DMS153 treated with DMSO at 0.1 percent for 48 hours (cell line): ENCODE results near the gene SCUBE3.

Experiments used
- DNase-seq: peaks from one replicate; lab custom pipeline; 2025; ENCODE audit not compliant: unreplicated experiment; lab: John Stamatoyannopoulos, UW

SCUBE3 gene

GRCh38 chr6:35238843-35239289 is 25.1 kb downstream of the SCUBE3 start:
- no peak for DNase-seq

GRCh38 chr6:35239581-35239980 is 25.8 kb downstream of the SCUBE3 start:
- DNase-seq = no peak

- DNase-seq = peak; percentile 40
These were observed 27.4 kb downstream of the SCUBE3 start for GRCh38 chr6:35240838-35241801.

GRCh38 chr6:35242486-35242885 is 28.7 kb downstream of the SCUBE3 start:
- no peak for DNase-seq

GRCh38 chr6:35242906-35243305 is 29.1 kb downstream of the SCUBE3 start:
- no peak for DNase-seq

GRCh38 chr6:35243386-35243958 is 29.7 kb downstream of the SCUBE3 start:
- no peak for DNase-seq

GRCh38 chr6:35244551-35244950 is 30.8 kb downstream of the SCUBE3 start:
- no peak for DNase-seq

- DNase-seq = no peak
These were observed 34.0 kb downstream of the SCUBE3 start for GRCh38 chr6:35247642-35248231.

GRCh38 chr6:35248300-35248699 is 34.5 kb downstream of the SCUBE3 start:
- DNase-seq = no peak

- no peak for DNase-seq
These were observed 35.2 kb downstream of the SCUBE3 start for GRCh38 chr6:35248965-35249364.

GRCh38 chr6:35251949-35252348 is 38.2 kb downstream of the SCUBE3 start:
- no peak for DNase-seq

- DNase-seq = no peak
These were observed 39.5 kb downstream of the SCUBE3 start for GRCh38 chr6:35253249-35253648.

- no peak for DNase-seq
These were observed 44.6 kb downstream of the SCUBE3 start for GRCh38 chr6:35258336-35258735.

- DNase-seq = no peak
These were observed 45.1 kb downstream of the SCUBE3 start for GRCh38 chr6:35258858-35259193.

GRCh38 chr6:35259194-35259947 is 45.6 kb downstream of the SCUBE3 start, which contains the start of gene ZNF76:
ZNF76 (plus strand) TSS chr6:35259735; CDS start chr6:35281152, 21,417 bp downstream.
- peak; percentile 90 for DNase-seq

GRCh38 chr6:35259948-35260590 is 46.3 kb downstream of the SCUBE3 start:
- DNase-seq = no peak

- no peak for DNase-seq
These were observed 47.1 kb downstream of the SCUBE3 start for GRCh38 chr6:35260591-35261570.

GRCh38 chr6:35262596-35262995 is 48.8 kb downstream of the SCUBE3 start:
- DNase-seq = no peak

- no peak for DNase-seq
These were observed 51.0 kb downstream of the SCUBE3 start for GRCh38 chr6:35264550-35265274.
